Liver (tissue), 9 donors: Measurements from ENCODE around the gene SGK2. TPM values are rescaled to one million over a fixed set of nuclear protein-coding genes. Genes with fewer than 3 reads are reported as not detected.

Source experiments
- DNase-seq: peaks from one replicate; pipeline ENCODE4 v3.0.0-alpha.2; 2017; ENCODE audit warnings: low spot score
- H3K27ac ChIP-seq, 2 donors: one replicate each; pipeline ENCODE4 v1.7.0; 2013; ENCODE audit warnings: inconsistent platforms in 2 of 2, low read length in 2 of 2, control low read depth in 1 of 2, low read depth in 1 of 2, mild to moderate bottlenecking in 1 of 2
- H3K27me3 ChIP-seq, 4 donors: one replicate each; pipeline versions ENCODE4 v1.6.1 to v1.7.0; 2013; ENCODE audit warnings: low read length in 3 of 4, inconsistent platforms in 1 of 4, mild to moderate bottlenecking in 1 of 4, moderate library complexity in 1 of 4; ENCODE audit not compliant: control insufficient read depth in 4 of 4, insufficient read depth in 4 of 4
- H3K36me3 ChIP-seq, 4 donors: one replicate each; pipeline versions ENCODE4 v1.6.1 to v1.7.0; 2013; ENCODE audit warnings: low read length in 3 of 4, mild to moderate bottlenecking in 3 of 4, low read depth in 1 of 4, moderate library complexity in 1 of 4; ENCODE audit not compliant: control insufficient read depth in 4 of 4, insufficient read depth in 3 of 4
- H3K4me1 ChIP-seq, 4 donors: one replicate each; pipeline versions ENCODE4 v1.6.1 to v1.7.0; 2013; ENCODE audit warnings: low read length in 3 of 4, mild to moderate bottlenecking in 3 of 4, moderate library complexity in 1 of 4; ENCODE audit not compliant: control insufficient read depth in 4 of 4, insufficient read depth in 4 of 4
- H3K4me3 ChIP-seq, 3 donors: one replicate each; pipeline versions ENCODE4 v1.6.1 to v1.7.0; 2013; ENCODE audit warnings: low read length in 3 of 3, control low read depth in 1 of 3, low read depth in 1 of 3, mild to moderate bottlenecking in 1 of 3
- H3K9ac ChIP-seq, 2 donors: one replicate each; pipeline ENCODE4 v1.7.0; 2013; ENCODE audit warnings: low read length in 2 of 2, mild to moderate bottlenecking in 2 of 2, moderate library complexity in 2 of 2, control low read depth in 1 of 2, low read depth in 1 of 2
- H3K9me3 ChIP-seq, 4 donors: one replicate each; pipeline versions ENCODE4 v1.6.1 to v1.7.0; 2013; ENCODE audit warnings: low read length in 3 of 4; ENCODE audit not compliant: control insufficient read depth in 4 of 4
- CTCF ChIP-seq: fragments of 150-350 bp; IDR thresholded peaks from 2 replicates; pipeline ENCODE4 v1.5.1; 2017; ENCODE audit warnings: improper control_type of control experiment, low read depth, low read length; ENCODE audit not compliant: missing input control
- EGR1 ChIP-seq, 2 donors: IDR thresholded peaks; 2 replicates each; pipeline ENCODE4 v1.6.1; 2016 to 2018; ENCODE audit warnings: antibody characterized with exemption in 2 of 2, low read depth in 2 of 2
- FOXA1 ChIP-seq: IDR thresholded peaks from 2 replicates; pipeline ENCODE4 v1.6.1; 2016; ENCODE audit warnings: antibody characterized with exemption
- FOXA2 ChIP-seq: IDR thresholded peaks from 2 replicates; pipeline ENCODE4 v1.6.1; 2016; ENCODE audit warnings: antibody characterized with exemption
- GABPA ChIP-seq, 2 donors: IDR thresholded peaks in 1 of 2; conservative IDR thresholded peaks in 1 of 2; 2 replicates each; pipeline ENCODE4 v1.6.1; 2016; ENCODE audit warnings: antibody characterized with exemption in 2 of 2, mild to moderate bottlenecking in 1 of 2, moderate library complexity in 1 of 2
- HNF4G ChIP-seq: IDR thresholded peaks from 2 replicates; pipeline ENCODE4 v1.6.1; 2016; ENCODE audit warnings: antibody characterized with exemption
- JUND ChIP-seq, 2 donors: IDR thresholded peaks; 2 replicates each; pipeline ENCODE4 v1.6.1; 2016; ENCODE audit warnings: antibody characterized with exemption in 2 of 2
- MAX ChIP-seq: IDR thresholded peaks from 2 replicates; pipeline ENCODE4 v1.6.1; 2016; ENCODE audit warnings: antibody characterized with exemption
- RAD21 ChIP-seq, 2 donors: IDR thresholded peaks; 2 replicates each; pipeline ENCODE4 v1.6.1; 2016; ENCODE audit warnings: antibody characterized with exemption in 2 of 2, mild to moderate bottlenecking in 2 of 2
- RXRA ChIP-seq, 2 donors: IDR thresholded peaks; 2 replicates each; pipeline ENCODE4 v1.6.1; 2017 to 2018; ENCODE audit warnings: antibody characterized with exemption in 2 of 2, mild to moderate bottlenecking in 1 of 2
- YY1 ChIP-seq: IDR thresholded peaks from 2 replicates; pipeline ENCODE4 v1.6.1; 2016; ENCODE audit warnings: antibody characterized with exemption, mild to moderate bottlenecking
- WGBS: extraction: QIAGEN DNeasy Blood & Tissue Kit; methylation state at CpG from one replicate; pipeline ENCODE4 v1.1.7; 2013; 5-methylcytosine and 5-hydroxymethylcytosine counted together
- polyA plus RNA-seq, 2 donors: library from polyadenylated mRNA; stranded (reverse) in 1 of 2; unstranded in 1 of 2; fragments of 200-250 nt in 1 of 2; fragments of >200 nt in 1 of 2; fragmentation: Nextera tagmentation in 1 of 2; extraction: Ambion mirVana in 1 of 2; gene quantifications; one replicate each; pipeline versions ENCODE4 v1.2.1 to v1.2.3, GENCODE V29; 2013 to 2015
- total RNA-seq, 2 donors: library from RNA; depleted of rRNA; stranded (reverse); fragments of >200 nt; gene quantifications; one replicate each; pipeline ENCODE4 v1.2.3, GENCODE V29; 2014
- TF ChIP-seq, protein P1 (sequence below): IDR thresholded peaks from 2 replicates; pipeline ENCODE4 v1.6.1; 2016; ENCODE audit warnings: antibody characterized with exemption, mild to moderate bottlenecking
- donor health status: healthy.
- donor health status: healthy.
- donor health status: healthy.
- donor health status: healthy.
- donor health status: healthy.

Gene SGK2
- total and polyA plus RNA-seq, 4 donors: 22.9 to 253 (median 60.3) TPM

- Histone ChIP-seq H3K9me3 (no peaks in the 10 kb centered on the region), H3K4me1 (peaks cover 0 to 3% (median under 1%) of the 10 kb centered on the region in 4 donors), H3K4me3 (no peak overlapping the region), H3K36me3 (no peaks in the 10 kb centered on the region), H3K9ac (no peak overlapping the region), H3K27ac (no peak overlapping the region), H3K27me3 (no peaks in the 10 kb centered on the region)
- WGBS: 95% methylated on average over 1 of the region's 1 CpG
- TF ChIP-seq GABPA (IDR thresholded peaks at IDR 0.05 in 1 of 2, conservative IDR thresholded peaks at IDR 0.05 in 1 of 2): no peak
- TF ChIP-seq FOXA2: no peak
- TF ChIP-seq HNF4G: no peak
- no peak for TF ChIP-seq YY1
- TF ChIP-seq RAD21 (IDR thresholded peaks at IDR 0.05): no peak
- no peak for TF ChIP-seq MAX
- TF ChIP-seq CTCF: no peak
- no peak for TF ChIP-seq JUND (IDR thresholded peaks at IDR 0.05)
- no peak for TF ChIP-seq RXRA (IDR thresholded peaks at IDR 0.05)
- DNase-seq: no peak
Observed at GRCh38 chr20:43520074-43520630, 38.7 kb upstream of the SGK2 start.

GRCh38 chr20:43525021-43525420 lies 33.8 kb upstream of the SGK2 start:
- H3K4me3 ChIP-seq: no peak overlapping the region
- H3K27ac ChIP-seq: no peak overlapping the region
- no peaks in the 10 kb centered on the region for H3K27me3 ChIP-seq
- TF ChIP-seq JUND (IDR thresholded peaks at IDR 0.05) (no peak), MAX (no peak), FOXA1 (no peak), EGR1 (IDR thresholded peaks at IDR 0.05; ENCODE audit: low read depth in 2 of 2) (no peak), RAD21 (IDR thresholded peaks at IDR 0.05) (no peak), RXRA (IDR thresholded peaks at IDR 0.05) (no peak)
- TF ChIP-seq, protein P1, sequence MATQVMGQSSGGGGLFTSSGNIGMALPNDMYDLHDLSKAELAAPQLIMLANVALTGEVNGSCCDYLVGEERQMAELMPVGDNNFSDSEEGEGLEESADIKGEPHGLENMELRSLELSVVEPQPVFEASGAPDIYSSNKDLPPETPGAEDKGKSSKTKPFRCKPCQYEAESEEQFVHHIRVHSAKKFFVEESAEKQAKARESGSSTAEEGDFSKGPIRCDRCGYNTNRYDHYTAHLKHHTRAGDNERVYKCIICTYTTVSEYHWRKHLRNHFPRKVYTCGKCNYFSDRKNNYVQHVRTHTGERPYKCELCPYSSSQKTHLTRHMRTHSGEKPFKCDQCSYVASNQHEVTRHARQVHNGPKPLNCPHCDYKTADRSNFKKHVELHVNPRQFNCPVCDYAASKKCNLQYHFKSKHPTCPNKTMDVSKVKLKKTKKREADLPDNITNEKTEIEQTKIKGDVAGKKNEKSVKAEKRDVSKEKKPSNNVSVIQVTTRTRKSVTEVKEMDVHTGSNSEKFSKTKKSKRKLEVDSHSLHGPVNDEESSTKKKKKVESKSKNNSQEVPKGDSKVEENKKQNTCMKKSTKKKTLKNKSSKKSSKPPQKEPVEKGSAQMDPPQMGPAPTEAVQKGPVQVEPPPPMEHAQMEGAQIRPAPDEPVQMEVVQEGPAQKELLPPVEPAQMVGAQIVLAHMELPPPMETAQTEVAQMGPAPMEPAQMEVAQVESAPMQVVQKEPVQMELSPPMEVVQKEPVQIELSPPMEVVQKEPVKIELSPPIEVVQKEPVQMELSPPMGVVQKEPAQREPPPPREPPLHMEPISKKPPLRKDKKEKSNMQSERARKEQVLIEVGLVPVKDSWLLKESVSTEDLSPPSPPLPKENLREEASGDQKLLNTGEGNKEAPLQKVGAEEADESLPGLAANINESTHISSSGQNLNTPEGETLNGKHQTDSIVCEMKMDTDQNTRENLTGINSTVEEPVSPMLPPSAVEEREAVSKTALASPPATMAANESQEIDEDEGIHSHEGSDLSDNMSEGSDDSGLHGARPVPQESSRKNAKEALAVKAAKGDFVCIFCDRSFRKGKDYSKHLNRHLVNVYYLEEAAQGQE: no peak
- peaks cover 0 to 2% (median 0%) of the 10 kb centered on the region in 4 donors for H3K36me3 ChIP-seq
- no peaks in the 10 kb centered on the region for H3K9me3 ChIP-seq
- H3K4me1 ChIP-seq: no peaks in the 10 kb centered on the region
- DNase-seq: no peak
- no peak overlapping the region for H3K9ac ChIP-seq
- 88% methylated on average over 5 of the region's 5 CpGs for WGBS
